Measurements from ENCODE around the gene SLC25A19. TPM values are rescaled to one million over a fixed set of nuclear protein-coding genes. Genes with fewer than 3 reads are reported as not detected.
A peak's percentile ranks its signal among the peaks of the same experiment; 100 is the strongest.

The SLC25A19 gene
- total and polyA plus RNA-seq, 9 of the 15 experiments (the other 6 are each of a cell fraction or from before 2014, with no cell fraction given): 33.4 to 76.6 (median 55.3) TPM

GRCh38 chr17:75325348-75325747 lies 36.1 kb upstream of the SLC25A19 start:
- peaks cover 31% of the 10 kb centered on the region for H3K79me2 ChIP-seq (ENCODE audit: control insufficient read depth, insufficient read depth, low read length)
- BruUV-seq (replicated peaks): no TSS peak
- intact Hi-C loops (cut with micrococcal nuclease): no loop called here
- WGBS (ENCODE audit: insufficient coverage, low coverage, missing lambda C conversion rate): 95% methylated on average over 6 of the region's 6 CpGs
- peak overlapping the region; percentile 65; the same call in 2 of the 3 replicates for H3K27ac ChIP-seq (ENCODE audit: extremely low read depth, low read depth, low read length)
- TF ChIP-seq TRIM24 (IDR thresholded peaks at IDR 0.05) (no peak), NCOA1 (IDR thresholded peaks at IDR 0.05; ENCODE audit: low read depth) (no peak), NFE2 (IDR thresholded peaks at IDR 0.05; ENCODE audit: low read depth) (no peak), HNRNPK (IDR thresholded peaks at IDR 0.05; ENCODE audit: low read depth, low read length, poor library complexity, severe bottlenecking) (no peak), NEUROD1 (IDR thresholded peaks at IDR 0.05; ENCODE audit: borderline replicate concordance, low read depth, low read length, partially characterized antibody) (no peak), CBFA2T2 (conservative IDR thresholded peaks at IDR 0.05) (no peak), ZNF431 (CRISPR knock-in tag; IDR thresholded peaks at IDR 0.05) (no peak), JUN (IDR thresholded peaks at IDR 0.05; ENCODE audit: borderline replicate concordance, low read depth, low read length) (no peak), JUN (CRISPR knock-in tag; IDR thresholded peaks at IDR 0.05; ENCODE audit: borderline replicate concordance) (no peak), MAFG (tag; conservative IDR thresholded peaks at IDR 0.05) (no peak), MITF (IDR thresholded peaks at IDR 0.05) (no peak)
- TF ChIP-seq, protein P1, sequence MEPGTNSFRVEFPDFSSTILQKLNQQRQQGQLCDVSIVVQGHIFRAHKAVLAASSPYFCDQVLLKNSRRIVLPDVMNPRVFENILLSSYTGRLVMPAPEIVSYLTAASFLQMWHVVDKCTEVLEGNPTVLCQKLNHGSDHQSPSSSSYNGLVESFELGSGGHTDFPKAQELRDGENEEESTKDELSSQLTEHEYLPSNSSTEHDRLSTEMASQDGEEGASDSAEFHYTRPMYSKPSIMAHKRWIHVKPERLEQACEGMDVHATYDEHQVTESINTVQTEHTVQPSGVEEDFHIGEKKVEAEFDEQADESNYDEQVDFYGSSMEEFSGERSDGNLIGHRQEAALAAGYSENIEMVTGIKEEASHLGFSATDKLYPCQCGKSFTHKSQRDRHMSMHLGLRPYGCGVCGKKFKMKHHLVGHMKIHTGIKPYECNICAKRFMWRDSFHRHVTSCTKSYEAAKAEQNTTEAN (CRISPR knock-in tag; IDR thresholded peaks at IDR 0.05): no peak
- H3K9me3 ChIP-seq (replicated peaks; ENCODE audit: control insufficient read depth, insufficient read depth, low read depth, low read length): no peaks in the 10 kb centered on the region
- H2AFZ ChIP-seq (ENCODE audit: low read depth, low read length): no peak overlapping the region
- no peak for FAIRE-seq
- no peak for DNase-seq (ENCODE audit: extremely low read depth in 1 of 4, low spot score in 3 of 4)
- in situ Hi-C loops (cut with MboI): no loop called here
- no peak overlapping the region for H3K4me3 ChIP-seq
- no peak overlapping the region for H3K4me2 ChIP-seq (ENCODE audit: insufficient read depth, low read length)
- no peaks in the 10 kb centered on the region; the same call in 1 of the 2 replicates for H4K20me1 ChIP-seq (replicated peaks; ENCODE audit: control insufficient read depth, insufficient read depth, low read length)
- ATAC-seq: no peak
- peaks cover 54% of the 10 kb centered on the region; the same call in 2 of the 3 replicates for H3K36me3 ChIP-seq (ENCODE audit: control insufficient read depth, insufficient read depth, low read length)
- H3K27me3 ChIP-seq (ENCODE audit: control insufficient read depth in 2 of 2, insufficient read depth in 2 of 2, low read length in 2 of 2): no peaks in the 10 kb centered on the region
- H3K9ac ChIP-seq (ENCODE audit: insufficient read depth in 1 of 2, low read depth in 2 of 2, low read length in 2 of 2): peak overlapping the region in 1 of 2 experiments; percentile 20; a peak in 1 of 4 replicates
- no peaks in the 10 kb centered on the region for H3K9me1 ChIP-seq (ENCODE audit: control insufficient read depth, insufficient read depth, low read length)
- H3K4me1 ChIP-seq (replicated peaks in 1 of 2; ENCODE audit: control insufficient read depth in 2 of 2, insufficient read depth in 2 of 2, low read length in 2 of 2): peaks cover 15 to 20% of the 10 kb centered on the region in 2 experiments
- POLR2A ChIA-PET: interaction anchor here (0.6 to 2.0 kb wide), 8 partner anchors 17 to 207 kb away, joined by 3 to 12 read pairs (median 3); no protein-coding TSS in a partner anchor
- CTCF ChIA-PET (ENCODE audit: low intra/inter-chr PET ratio): interaction anchor here (0.8 to 1.4 kb wide), 2 partner anchors 79 to 87 kb away, joined by 3 read pairs; no protein-coding TSS in a partner anchor
